ENCODE measurements around the gene C4orf33.

DNA sequence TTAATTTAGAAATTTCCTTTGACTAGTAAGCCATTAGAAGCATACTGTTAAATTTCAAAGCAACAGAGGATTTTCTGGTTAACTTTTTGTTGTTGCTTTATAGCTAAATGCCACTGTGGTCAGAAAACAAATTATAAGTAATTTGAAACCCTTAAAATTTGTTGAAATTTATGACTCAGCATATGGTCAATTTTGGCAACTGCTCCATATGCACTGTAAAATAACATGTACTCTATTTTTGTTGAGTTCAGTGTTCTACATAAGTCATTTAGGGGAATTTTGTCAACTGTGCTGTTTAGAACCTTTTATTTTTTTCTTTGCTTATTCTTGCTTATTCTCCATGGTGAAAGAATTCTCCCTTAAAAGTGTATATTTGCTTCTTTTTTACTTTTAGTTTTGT, 31.2 kb upstream of the C4orf33 start:
- TF ChIP-seq POLR2A (IDR thresholded peaks at IDR 0.05; ENCODE audit: low read length) (no peak), GATA1 (IDR thresholded peaks at IDR 0.05; ENCODE audit: low read depth, low read length) (no peak)
